ENCODE data around the gene FMN1.

Gene FMN1

GRCh38 chr15:32935139-32935538, 259.4 kb downstream of the FMN1 start:
- no peaks in the 10 kb centered on the region for H3K36me3 ChIP-seq (ENCODE audit: control insufficient read depth in 1 of 2, insufficient read depth in 2 of 2, low read length in 2 of 2)
- no peaks in the 10 kb centered on the region for H3K27me3 ChIP-seq (ENCODE audit: control insufficient read depth in 1 of 2, insufficient read depth in 2 of 2, low read length in 2 of 2)
- H3K4me1 ChIP-seq (ENCODE audit: control insufficient read depth in 1 of 2, insufficient read depth in 2 of 2, low read length in 2 of 2), result no peaks in the 10 kb centered on the region
- H3K9me3 ChIP-seq (ENCODE audit: control insufficient read depth in 1 of 2, low read length in 2 of 2), result no peaks in the 10 kb centered on the region
- no peak overlapping the region for H3K4me3 ChIP-seq (ENCODE audit: low read depth in 1 of 2, low read length in 2 of 2)
- H3K9ac ChIP-seq (ENCODE audit: low read depth in 1 of 2, low read length in 2 of 2), result no peak overlapping the region
- H3K27ac ChIP-seq (ENCODE audit: low read depth, low read length), result no peak overlapping the region

GRCh38 chr15:32933236-32933635, 261.3 kb downstream of the FMN1 start:
- Histone ChIP-seq H3K27ac (ENCODE audit: low read depth, low read length) (no peak overlapping the region), H3K27me3 (ENCODE audit: control insufficient read depth in 1 of 2, insufficient read depth in 2 of 2, low read length in 2 of 2) (no peaks in the 10 kb centered on the region), H3K4me1 (ENCODE audit: control insufficient read depth in 1 of 2, insufficient read depth in 2 of 2, low read length in 2 of 2) (no peaks in the 10 kb centered on the region), H3K4me3 (ENCODE audit: low read depth in 1 of 2, low read length in 2 of 2) (no peak overlapping the region), H3K9me3 (ENCODE audit: control insufficient read depth in 1 of 2, low read length in 2 of 2) (no peaks in the 10 kb centered on the region), H3K36me3 (ENCODE audit: control insufficient read depth in 1 of 2, insufficient read depth in 2 of 2, low read length in 2 of 2) (no peaks in the 10 kb centered on the region), H3K9ac (ENCODE audit: low read depth in 1 of 2, low read length in 2 of 2) (no peak overlapping the region)

- no peaks in the 10 kb centered on the region for H3K36me3 ChIP-seq (ENCODE audit: control insufficient read depth in 1 of 2, insufficient read depth in 2 of 2, low read length in 2 of 2)
- H3K4me1 ChIP-seq (ENCODE audit: control insufficient read depth in 1 of 2, insufficient read depth in 2 of 2, low read length in 2 of 2), result no peaks in the 10 kb centered on the region
- no peaks in the 10 kb centered on the region for H3K9me3 ChIP-seq (ENCODE audit: control insufficient read depth in 1 of 2, low read length in 2 of 2)
- no peak overlapping the region for H3K9ac ChIP-seq (ENCODE audit: low read depth in 1 of 2, low read length in 2 of 2)
- no peak overlapping the region for H3K4me3 ChIP-seq (ENCODE audit: low read depth in 1 of 2, low read length in 2 of 2)
- H3K27ac ChIP-seq (ENCODE audit: low read depth, low read length), result no peak overlapping the region
- no peaks in the 10 kb centered on the region for H3K27me3 ChIP-seq (ENCODE audit: control insufficient read depth in 1 of 2, insufficient read depth in 2 of 2, low read length in 2 of 2)
Measured at GRCh38 chr15:32928876-32929275, 265.6 kb downstream of the FMN1 start.

- Histone ChIP-seq H3K27ac (ENCODE audit: low read depth, low read length) (no peak overlapping the region), H3K9me3 (ENCODE audit: control insufficient read depth in 1 of 2, low read length in 2 of 2) (no peaks in the 10 kb centered on the region), H3K9ac (ENCODE audit: low read depth in 1 of 2, low read length in 2 of 2) (no peak overlapping the region), H3K4me1 (ENCODE audit: control insufficient read depth in 1 of 2, insufficient read depth in 2 of 2, low read length in 2 of 2) (no peaks in the 10 kb centered on the region), H3K27me3 (ENCODE audit: control insufficient read depth in 1 of 2, insufficient read depth in 2 of 2, low read length in 2 of 2) (no peaks in the 10 kb centered on the region), H3K36me3 (ENCODE audit: control insufficient read depth in 1 of 2, insufficient read depth in 2 of 2, low read length in 2 of 2) (no peaks in the 10 kb centered on the region), H3K4me3 (ENCODE audit: low read depth in 1 of 2, low read length in 2 of 2) (no peak overlapping the region)
Measured at GRCh38 chr15:32927124-32927523, 267.4 kb downstream of the FMN1 start.

- Histone ChIP-seq H3K4me3 (ENCODE audit: low read depth in 1 of 2, low read length in 2 of 2) (no peak overlapping the region), H3K4me1 (ENCODE audit: control insufficient read depth in 1 of 2, insufficient read depth in 2 of 2, low read length in 2 of 2) (no peaks in the 10 kb centered on the region), H3K36me3 (ENCODE audit: control insufficient read depth in 1 of 2, insufficient read depth in 2 of 2, low read length in 2 of 2) (no peaks in the 10 kb centered on the region), H3K27ac (ENCODE audit: low read depth, low read length) (no peak overlapping the region), H3K27me3 (ENCODE audit: control insufficient read depth in 1 of 2, insufficient read depth in 2 of 2, low read length in 2 of 2) (no peaks in the 10 kb centered on the region), H3K9ac (ENCODE audit: low read depth in 1 of 2, low read length in 2 of 2) (no peak overlapping the region), H3K9me3 (ENCODE audit: control insufficient read depth in 1 of 2, low read length in 2 of 2) (no peaks in the 10 kb centered on the region)
Measured at GRCh38 chr15:32923176-32923575, 271.3 kb downstream of the FMN1 start.

- Histone ChIP-seq H3K4me3 (ENCODE audit: low read depth in 1 of 2, low read length in 2 of 2) (no peak overlapping the region), H3K9me3 (ENCODE audit: control insufficient read depth in 1 of 2, low read length in 2 of 2) (no peaks in the 10 kb centered on the region), H3K27ac (ENCODE audit: low read depth, low read length) (no peak overlapping the region), H3K9ac (ENCODE audit: low read depth in 1 of 2, low read length in 2 of 2) (no peak overlapping the region), H3K4me1 (ENCODE audit: control insufficient read depth in 1 of 2, insufficient read depth in 2 of 2, low read length in 2 of 2) (no peaks in the 10 kb centered on the region), H3K27me3 (ENCODE audit: control insufficient read depth in 1 of 2, insufficient read depth in 2 of 2, low read length in 2 of 2) (no peaks in the 10 kb centered on the region), H3K36me3 (ENCODE audit: control insufficient read depth in 1 of 2, insufficient read depth in 2 of 2, low read length in 2 of 2) (no peaks in the 10 kb centered on the region)
Measured at GRCh38 chr15:32922541-32922940, 272.0 kb downstream of the FMN1 start.

- Histone ChIP-seq H3K4me1 (ENCODE audit: control insufficient read depth in 1 of 2, insufficient read depth in 2 of 2, low read length in 2 of 2) (no peaks in the 10 kb centered on the region), H3K27me3 (ENCODE audit: control insufficient read depth in 1 of 2, insufficient read depth in 2 of 2, low read length in 2 of 2) (no peaks in the 10 kb centered on the region), H3K9me3 (ENCODE audit: control insufficient read depth in 1 of 2, low read length in 2 of 2) (no peaks in the 10 kb centered on the region), H3K27ac (ENCODE audit: low read depth, low read length) (no peak overlapping the region), H3K4me3 (ENCODE audit: low read depth in 1 of 2, low read length in 2 of 2) (no peak overlapping the region), H3K36me3 (ENCODE audit: control insufficient read depth in 1 of 2, insufficient read depth in 2 of 2, low read length in 2 of 2) (no peaks in the 10 kb centered on the region), H3K9ac (ENCODE audit: low read depth in 1 of 2, low read length in 2 of 2) (no peak overlapping the region)
Measured at GRCh38 chr15:32919749-32920414, 274.6 kb downstream of the FMN1 start.

- Histone ChIP-seq H3K36me3 (ENCODE audit: control insufficient read depth in 1 of 2, insufficient read depth in 2 of 2, low read length in 2 of 2) (no peaks in the 10 kb centered on the region), H3K4me3 (ENCODE audit: low read depth in 1 of 2, low read length in 2 of 2) (no peak overlapping the region), H3K9me3 (ENCODE audit: control insufficient read depth in 1 of 2, low read length in 2 of 2) (no peaks in the 10 kb centered on the region), H3K9ac (ENCODE audit: low read depth in 1 of 2, low read length in 2 of 2) (no peak overlapping the region), H3K27me3 (ENCODE audit: control insufficient read depth in 1 of 2, insufficient read depth in 2 of 2, low read length in 2 of 2) (no peaks in the 10 kb centered on the region), H3K4me1 (ENCODE audit: control insufficient read depth in 1 of 2, insufficient read depth in 2 of 2, low read length in 2 of 2) (no peaks in the 10 kb centered on the region), H3K27ac (ENCODE audit: low read depth, low read length) (no peak overlapping the region)
Measured at GRCh38 chr15:32918547-32918946, 276.0 kb downstream of the FMN1 start.

- Histone ChIP-seq H3K9me3 (ENCODE audit: control insufficient read depth in 1 of 2, low read length in 2 of 2) (no peaks in the 10 kb centered on the region), H3K27me3 (ENCODE audit: control insufficient read depth in 1 of 2, insufficient read depth in 2 of 2, low read length in 2 of 2) (no peaks in the 10 kb centered on the region), H3K9ac (ENCODE audit: low read depth in 1 of 2, low read length in 2 of 2) (no peak overlapping the region), H3K4me1 (ENCODE audit: control insufficient read depth in 1 of 2, insufficient read depth in 2 of 2, low read length in 2 of 2) (peaks cover 5 to 8% of the 10 kb centered on the region in 2 donors), H3K4me3 (ENCODE audit: low read depth in 1 of 2, low read length in 2 of 2) (no peak overlapping the region), H3K36me3 (ENCODE audit: control insufficient read depth in 1 of 2, insufficient read depth in 2 of 2, low read length in 2 of 2) (no peaks in the 10 kb centered on the region), H3K27ac (ENCODE audit: low read depth, low read length) (no peak overlapping the region)
Measured at GRCh38 chr15:32910839-32911238, 283.7 kb downstream of the FMN1 start.

- H3K4me1 ChIP-seq (ENCODE audit: control insufficient read depth in 1 of 2, insufficient read depth in 2 of 2, low read length in 2 of 2), result peaks cover 5 to 8% of the 10 kb centered on the region in 2 donors
- H3K27ac ChIP-seq (ENCODE audit: low read depth, low read length), result no peak overlapping the region
- no peaks in the 10 kb centered on the region for H3K36me3 ChIP-seq (ENCODE audit: control insufficient read depth in 1 of 2, insufficient read depth in 2 of 2, low read length in 2 of 2)
- H3K4me3 ChIP-seq (ENCODE audit: low read depth in 1 of 2, low read length in 2 of 2), result no peak overlapping the region
- no peaks in the 10 kb centered on the region for H3K27me3 ChIP-seq (ENCODE audit: control insufficient read depth in 1 of 2, insufficient read depth in 2 of 2, low read length in 2 of 2)
- H3K9ac ChIP-seq (ENCODE audit: low read depth in 1 of 2, low read length in 2 of 2), result no peak overlapping the region
- no peaks in the 10 kb centered on the region for H3K9me3 ChIP-seq (ENCODE audit: control insufficient read depth in 1 of 2, low read length in 2 of 2)
Measured at GRCh38 chr15:32909431-32909830, 285.1 kb downstream of the FMN1 start.

GRCh38 chr15:32908872-32909271, 285.6 kb downstream of the FMN1 start:
- H3K36me3 ChIP-seq (ENCODE audit: control insufficient read depth in 1 of 2, insufficient read depth in 2 of 2, low read length in 2 of 2), result no peaks in the 10 kb centered on the region
- no peak overlapping the region for H3K27ac ChIP-seq (ENCODE audit: low read depth, low read length)
- no peak overlapping the region for H3K4me3 ChIP-seq (ENCODE audit: low read depth in 1 of 2, low read length in 2 of 2)
- no peaks in the 10 kb centered on the region for H3K9me3 ChIP-seq (ENCODE audit: control insufficient read depth in 1 of 2, low read length in 2 of 2)
- no peak overlapping the region for H3K9ac ChIP-seq (ENCODE audit: low read depth in 1 of 2, low read length in 2 of 2)
- H3K27me3 ChIP-seq (ENCODE audit: control insufficient read depth in 1 of 2, insufficient read depth in 2 of 2, low read length in 2 of 2), result no peaks in the 10 kb centered on the region
- peaks cover 5 to 8% of the 10 kb centered on the region in 2 donors for H3K4me1 ChIP-seq (ENCODE audit: control insufficient read depth in 1 of 2, insufficient read depth in 2 of 2, low read length in 2 of 2)

All from duodenal mucosa (tissue), 2 donors.